ENCODE measurements around the gene SERPINA1. TPM values are rescaled to one million over a fixed set of nuclear protein-coding genes. Genes with fewer than 3 reads are reported as not detected.

The SERPINA1 gene
- total and polyA plus RNA-seq, 8 donors, result 10.5 to 1,332 (median 80.3) TPM

DNA sequence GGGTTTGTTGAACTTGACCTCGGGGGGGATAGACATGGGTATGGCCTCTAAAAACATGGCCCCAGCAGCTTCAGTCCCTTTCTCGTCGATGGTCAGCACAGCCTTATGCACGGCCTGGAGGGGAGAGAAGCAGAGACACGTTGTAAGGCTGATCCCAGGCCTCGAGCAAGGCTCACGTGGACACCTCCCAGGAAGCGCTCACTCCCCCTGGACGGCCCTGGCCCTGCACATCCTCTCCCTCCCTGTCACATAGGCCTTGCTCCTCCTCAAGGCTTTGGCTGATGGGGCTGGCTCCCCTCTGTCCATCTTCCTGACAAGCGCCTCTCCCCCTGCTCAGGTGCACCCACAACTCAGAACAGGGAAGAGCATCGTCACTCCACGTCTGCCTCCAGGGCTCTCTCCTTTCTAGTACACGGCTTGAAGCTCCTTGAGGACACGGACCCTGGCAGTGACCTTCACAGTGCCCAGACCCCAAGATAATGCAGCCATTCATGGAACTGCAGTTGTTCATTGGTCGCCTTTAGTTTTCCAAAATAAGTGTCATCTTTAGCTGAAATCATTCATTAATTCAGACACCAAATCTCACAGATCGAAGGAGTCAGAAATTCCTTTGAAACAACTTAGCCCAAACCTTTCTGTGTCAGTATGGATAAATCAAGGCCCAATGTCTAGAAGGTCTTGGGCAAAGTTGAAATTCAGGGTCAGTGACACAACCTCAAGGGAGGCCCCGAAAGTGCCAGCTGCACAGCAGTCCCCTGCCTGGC lies 9.7 kb downstream of the SERPINA1 start:
- H3K27me3 ChIP-seq, result no peaks in the 10 kb centered on the region
- H3K36me3 ChIP-seq, result peaks cover 0 to 21% (median 10%) of the 10 kb centered on the region in 4 donors
- 76 to 89% (median 83%) methylated on average over 15 to 17 of the region's 17 CpGs for WGBS, 5 donors
- no peak for TF ChIP-seq CTCF (IDR thresholded peaks at IDR 0.05)
- TF ChIP-seq EP300 (IDR thresholded peaks at IDR 0.05), result no peak
- no peak for TF ChIP-seq POLR2A (IDR thresholded peaks at IDR 0.05)
- no peak for TF ChIP-seq POLR2AphosphoS5 (IDR thresholded peaks at IDR 0.05)
- no peak overlapping the region for H3K4me3 ChIP-seq
- no peak for DNase-seq
- no peak overlapping the region for H3K27ac ChIP-seq
- no peaks in the 10 kb centered on the region for H3K9me3 ChIP-seq
- peaks cover 0 to 10% (median 0%) of the 10 kb centered on the region in 4 donors for H3K4me1 ChIP-seq
- intact Hi-C loops (cut with DNase I; ENCODE audit: low total_unique reads), result no loop called here

- intact Hi-C loops (cut with DNase I; ENCODE audit: low total_unique reads), result no loop called here
- no peak for DNase-seq
- H3K27me3 ChIP-seq, result no peaks in the 10 kb centered on the region
- TF ChIP-seq EP300 (IDR thresholded peaks at IDR 0.05) (no peak), POLR2AphosphoS5 (IDR thresholded peaks at IDR 0.05) (no peak), CTCF (IDR thresholded peaks at IDR 0.05) (no peak), POLR2A (IDR thresholded peaks at IDR 0.05) (no peak)
- H3K4me3 ChIP-seq, result no peak overlapping the region
- H3K9me3 ChIP-seq, result no peaks in the 10 kb centered on the region
- WGBS, 5 donors, result 67 to 91% (median 89%) methylated on average over 6 of the region's 6 CpGs
- H3K4me1 ChIP-seq, result peaks cover 0 to 3% (median 0%) of the 10 kb centered on the region in 4 donors
- H3K27ac ChIP-seq, result no peak overlapping the region
- H3K36me3 ChIP-seq, result peaks cover 0 to 21% (median 10%) of the 10 kb centered on the region in 4 donors
These were observed 10.4 kb downstream of the SERPINA1 start for GRCh38 chr14:94377866-94378470.

DNA sequence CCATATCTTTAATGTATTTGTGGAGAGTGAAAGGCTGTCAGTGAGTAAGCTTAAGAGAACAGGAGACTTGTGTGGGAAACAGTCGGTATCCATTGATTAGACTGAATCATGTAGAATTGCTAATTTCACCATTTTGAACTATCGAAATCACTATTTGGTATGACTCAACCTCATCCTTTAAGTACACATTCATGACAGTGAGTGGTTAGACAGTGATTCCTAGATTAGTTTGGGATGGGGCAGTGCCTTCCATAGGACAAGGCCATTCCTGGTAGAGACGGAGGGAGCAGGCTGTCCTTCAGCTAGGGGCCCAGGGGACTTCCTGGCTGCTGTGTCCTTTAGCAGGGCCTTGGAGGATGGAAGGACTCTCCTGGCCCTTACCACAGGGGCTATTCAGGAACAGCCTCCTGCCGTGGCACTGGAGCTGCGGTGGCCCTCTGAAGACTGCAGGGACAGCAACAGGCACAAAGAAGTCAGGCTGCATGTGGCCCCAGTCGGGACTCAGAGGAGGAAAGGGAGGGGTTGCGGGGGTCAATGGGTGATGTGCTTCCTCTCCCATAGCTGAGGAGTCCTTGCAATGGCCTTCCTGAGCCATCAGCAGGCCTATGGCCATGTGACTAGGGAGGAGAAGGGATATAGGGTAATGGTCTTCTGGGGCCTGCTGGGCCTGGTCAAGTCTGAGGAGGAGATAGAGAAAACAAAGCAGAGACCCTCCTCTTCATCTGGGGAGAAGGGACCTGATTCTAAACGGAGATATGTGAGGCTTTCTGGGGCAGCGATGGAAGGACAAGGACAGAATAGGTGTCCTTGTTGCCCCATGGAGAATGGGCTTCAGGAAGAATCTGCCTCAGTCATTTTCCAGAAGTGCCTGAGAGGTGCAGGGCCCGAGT lies 11.2 kb downstream of the SERPINA1 start:
- no peak for TF ChIP-seq CTCF (IDR thresholded peaks at IDR 0.05)
- no peak for TF ChIP-seq POLR2AphosphoS5 (IDR thresholded peaks at IDR 0.05)
- TF ChIP-seq EP300 (IDR thresholded peaks at IDR 0.05), result no peak
- no peak for TF ChIP-seq POLR2A (IDR thresholded peaks at IDR 0.05)
- H3K36me3 ChIP-seq, result peaks cover 0 to 21% (median 10%) of the 10 kb centered on the region in 4 donors
- intact Hi-C loops (cut with DNase I; ENCODE audit: low total_unique reads), result no loop called here

More for the DNA sequence above, 11.2 kb downstream of the SERPINA1 start:
- no peak for DNase-seq
- Histone ChIP-seq H3K4me1 (no peaks in the 10 kb centered on the region), H3K27ac (no peak overlapping the region), H3K4me3 (no peak overlapping the region), H3K27me3 (no peaks in the 10 kb centered on the region), H3K9me3 (no peaks in the 10 kb centered on the region)
- 84 to 93% (median 90%) methylated on average over 7 to 10 of the region's 10 CpGs for WGBS, 5 donors
